Raji (cell line): ENCODE data around the gene METTL25.

ENCODE experiments used
- POLR2A ChIP-seq: IDR thresholded peaks from 2 replicates; pipeline ENCODE4 v1.6.1; 2011; ENCODE audit warnings: low read depth, low read length, control low read depth; ENCODE audit not compliant: insufficient read depth

METTL25 gene

DNA sequence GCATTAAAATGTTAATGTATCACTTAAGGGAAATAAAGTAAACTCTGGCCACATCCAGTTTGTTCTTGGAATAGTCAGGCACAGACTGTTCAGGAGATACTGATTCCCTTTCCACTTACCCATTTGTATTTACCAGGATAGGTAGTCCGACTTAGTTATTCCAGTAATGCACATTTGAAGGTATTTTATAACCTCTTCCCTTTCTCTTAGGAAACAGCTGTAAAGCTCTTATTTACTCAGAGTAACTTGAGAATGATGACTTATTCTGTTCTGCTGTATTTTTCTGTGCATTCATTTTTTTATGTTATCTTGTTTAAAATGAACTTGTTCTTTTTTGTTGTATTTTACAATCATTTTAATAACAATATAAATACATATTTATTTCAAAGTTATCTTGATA lies 78.0 kb downstream of the METTL25 start:
- no peak for TF ChIP-seq POLR2A

DNA sequence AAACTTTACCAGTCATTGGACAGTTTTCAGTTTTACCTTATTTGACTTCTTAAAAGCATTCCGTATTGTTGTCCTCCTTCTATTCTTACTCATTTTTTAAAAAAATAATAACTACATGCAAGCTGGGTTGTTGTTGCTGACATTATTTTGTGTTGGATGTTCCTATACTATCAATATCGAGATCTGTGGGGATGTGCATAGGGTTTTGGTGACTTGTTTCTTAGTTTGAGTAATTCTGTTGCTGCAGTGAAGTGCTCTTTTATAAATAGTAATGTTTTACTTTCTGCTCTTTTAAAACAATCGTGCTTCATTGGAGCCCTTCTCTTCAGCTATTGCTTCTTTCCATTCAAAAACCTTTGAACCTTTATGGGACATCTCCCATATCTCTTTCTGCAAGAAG lies 79.4 kb downstream of the METTL25 start:
- TF ChIP-seq POLR2A: no peak

DNA sequence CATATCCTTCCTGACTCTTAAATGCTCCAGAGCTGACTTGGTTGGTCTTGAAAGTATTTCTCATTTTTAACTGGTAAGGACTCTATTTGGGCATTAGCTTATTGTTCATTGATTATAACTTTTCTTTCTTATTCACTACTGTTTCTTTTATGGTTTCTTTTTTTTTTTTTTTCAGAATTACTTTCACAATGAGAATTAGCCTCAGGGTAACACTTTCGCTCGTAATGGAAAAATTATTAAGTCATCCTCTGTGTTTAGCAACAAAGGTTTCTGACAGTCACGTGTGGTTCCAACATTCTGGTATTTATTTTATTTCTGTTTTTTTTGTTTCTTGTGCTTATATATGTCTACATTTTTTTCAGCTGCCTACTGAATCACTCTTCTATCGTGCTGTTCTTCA lies 80.0 kb downstream of the METTL25 start:
- no peak for TF ChIP-seq POLR2A

DNA sequence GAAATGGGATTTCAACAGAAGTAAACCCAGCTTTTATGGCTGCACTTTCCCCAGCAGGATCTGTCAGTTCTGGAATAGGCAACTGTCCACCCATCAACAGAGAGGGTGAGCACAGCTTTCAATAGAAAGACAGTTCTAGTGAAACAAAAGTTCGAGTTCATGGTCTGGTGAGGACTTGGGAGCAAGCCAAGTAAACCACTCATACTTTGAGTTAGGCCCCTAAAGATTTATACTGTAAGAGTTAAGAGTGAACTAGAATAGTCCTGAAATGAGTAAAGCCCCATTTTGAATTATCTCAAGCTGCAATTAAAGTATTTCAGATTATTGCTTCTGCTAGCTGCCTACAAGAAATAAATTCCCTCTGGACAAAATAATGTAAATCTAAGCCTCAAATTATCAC lies 82.6 kb downstream of the METTL25 start:
- no peak for TF ChIP-seq POLR2A

DNA sequence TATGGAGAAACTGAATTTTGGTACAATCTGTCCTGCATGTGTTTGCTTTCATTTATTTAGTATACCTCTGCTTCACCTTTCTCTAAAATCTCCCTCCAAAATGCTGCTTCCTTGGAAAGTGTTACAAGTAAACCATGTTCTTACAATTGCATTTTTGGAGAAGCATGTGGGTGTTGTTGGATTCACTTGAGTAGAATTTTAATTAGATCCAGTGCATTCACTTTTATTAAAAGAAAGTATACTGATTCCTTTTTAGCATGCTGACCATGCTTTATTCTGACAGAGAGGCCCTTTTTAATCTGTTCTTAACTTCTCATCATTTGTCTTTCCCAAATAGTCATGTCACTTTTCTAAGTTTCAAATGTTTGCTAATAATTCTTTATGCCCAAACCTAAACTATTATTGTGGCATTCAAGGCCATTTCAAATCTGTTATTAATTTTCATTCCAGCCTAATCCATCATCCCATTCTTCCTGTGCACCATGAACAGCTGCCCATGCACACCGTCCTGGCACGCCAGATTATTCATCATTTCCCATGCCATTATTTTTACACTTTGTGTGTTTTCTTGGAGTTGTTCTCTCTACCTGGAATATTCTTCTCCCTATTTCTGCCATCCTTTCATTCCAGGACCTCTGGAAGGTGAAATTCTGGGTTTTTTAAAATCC lies 90.7 kb downstream of the METTL25 start:
- TF ChIP-seq POLR2A: no peak

DNA sequence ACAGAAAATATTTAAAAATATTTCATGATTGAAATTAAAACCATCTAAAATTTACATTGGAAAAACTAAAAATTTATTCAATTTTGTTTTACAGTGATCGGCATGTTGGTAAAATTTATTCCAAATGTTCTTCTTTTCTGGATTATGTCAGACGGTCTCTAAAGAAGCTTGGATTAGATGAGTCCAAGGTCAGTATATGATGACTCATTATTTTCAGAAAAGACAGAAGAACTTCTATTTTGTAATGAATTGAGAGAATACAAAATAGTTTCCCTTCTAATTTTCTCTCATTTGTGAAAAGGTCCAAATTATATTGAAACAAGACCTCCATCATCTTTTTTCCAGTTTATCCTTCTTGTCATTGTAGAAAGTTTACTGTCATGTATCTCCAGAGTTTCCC lies 98.3 kb downstream of the METTL25 start:
- TF ChIP-seq POLR2A: no peak

DNA sequence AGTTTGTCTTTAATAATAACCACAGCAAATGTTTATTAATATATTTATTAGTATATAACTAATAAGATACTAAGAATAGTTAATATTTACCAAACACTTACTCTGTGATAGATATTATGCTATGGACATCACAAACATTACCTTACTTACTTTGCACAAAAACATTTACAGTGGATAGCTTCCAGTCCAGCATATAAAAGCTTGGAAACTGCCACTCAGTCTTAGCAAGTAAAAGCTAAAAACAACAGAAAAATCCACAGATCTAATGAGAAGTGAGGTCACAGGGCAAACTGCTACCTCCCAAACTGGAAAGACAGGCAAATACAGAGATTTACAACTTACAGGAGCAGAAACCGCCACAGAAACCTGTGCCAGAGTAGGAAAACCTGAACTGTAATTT lies 99.8 kb downstream of the METTL25 start:
- no peak for TF ChIP-seq POLR2A

DNA sequence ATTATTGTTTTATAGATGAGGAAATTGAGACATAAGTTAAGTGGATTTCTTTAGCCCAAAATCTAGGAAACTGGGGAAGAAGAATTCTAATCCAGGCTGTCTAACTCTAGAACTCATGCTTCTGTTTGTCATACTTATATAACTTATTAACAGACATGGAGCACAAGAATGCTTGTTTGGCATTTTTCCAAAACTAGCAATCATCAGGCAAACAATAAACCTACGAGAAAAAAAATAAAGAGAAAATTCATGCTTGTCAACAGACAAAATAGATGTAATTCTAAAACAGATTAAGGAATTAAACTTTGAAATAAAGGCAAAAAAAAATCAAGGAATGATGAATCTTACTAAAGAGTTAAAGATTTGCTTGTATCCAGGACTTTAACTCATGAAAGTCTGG lies 103.1 kb downstream of the METTL25 start:
- no peak for TF ChIP-seq POLR2A

DNA sequence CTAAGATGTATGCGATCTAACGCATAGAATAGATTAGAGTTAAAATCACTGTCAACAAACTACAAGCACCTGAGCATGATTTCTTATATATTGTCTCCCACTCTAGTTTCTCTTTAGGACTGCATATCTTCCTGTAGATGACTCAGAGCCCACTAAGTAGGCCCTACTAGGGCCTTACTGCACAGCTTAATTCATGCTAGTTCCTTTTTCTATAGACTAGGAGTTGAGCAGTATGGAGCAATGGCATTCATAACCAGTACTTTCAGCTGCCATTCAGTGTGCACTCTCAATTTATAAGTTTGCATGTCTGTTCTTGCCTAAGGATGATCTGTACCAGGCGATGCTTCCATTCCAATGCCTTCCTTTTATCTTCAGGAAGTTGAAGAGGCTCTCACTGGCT lies 103.5 kb downstream of the METTL25 start:
- no peak for TF ChIP-seq POLR2A

DNA sequence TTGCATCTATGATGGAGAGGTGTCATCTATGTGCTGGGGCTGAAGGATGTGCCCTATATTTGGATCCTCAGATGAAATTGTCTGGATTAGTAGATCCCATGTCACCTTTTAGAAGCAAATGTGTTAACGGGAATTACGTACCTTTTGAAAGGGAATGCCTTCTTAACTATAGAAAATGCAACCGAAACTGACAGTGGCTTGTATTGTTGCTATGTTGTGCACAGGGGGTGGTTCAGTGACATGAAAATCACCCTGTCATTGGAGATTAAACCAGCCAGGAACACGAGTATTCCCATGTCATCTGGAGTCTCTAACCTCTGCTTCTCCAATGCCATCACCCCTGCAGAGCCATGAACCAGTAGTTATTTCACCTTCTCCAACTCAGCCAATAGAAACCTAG lies 110.2 kb downstream of the METTL25 start:
- TF ChIP-seq POLR2A: no peak

DNA sequence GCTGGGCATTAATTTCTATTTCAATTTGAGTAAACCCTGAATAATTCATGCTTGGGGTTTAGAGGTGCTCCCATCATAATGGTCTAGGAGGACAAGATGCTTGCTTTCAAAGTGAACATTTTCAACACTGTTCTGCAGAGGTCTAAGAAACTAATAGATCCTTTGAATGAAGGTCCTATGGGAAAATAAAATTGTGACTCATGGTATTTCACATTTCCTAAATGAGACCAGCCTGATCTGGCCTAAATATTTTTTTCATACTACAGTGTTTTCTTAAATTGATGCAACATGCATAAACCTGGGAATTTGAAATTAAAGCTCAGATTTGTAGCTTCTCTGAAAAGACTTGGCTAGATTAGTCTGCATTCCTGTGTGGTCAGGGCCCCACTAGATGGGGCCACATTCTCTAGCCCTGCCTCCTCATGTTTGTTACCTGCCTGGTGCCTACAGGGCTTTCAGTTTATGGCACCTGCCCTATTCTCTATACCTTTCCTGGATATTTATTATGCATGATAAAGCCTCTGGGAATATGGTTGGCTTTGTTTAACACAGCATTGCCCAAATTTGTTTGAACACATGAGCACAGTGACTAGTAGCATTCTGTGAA lies 112.7 kb downstream of the METTL25 start:
- no peak for TF ChIP-seq POLR2A

DNA sequence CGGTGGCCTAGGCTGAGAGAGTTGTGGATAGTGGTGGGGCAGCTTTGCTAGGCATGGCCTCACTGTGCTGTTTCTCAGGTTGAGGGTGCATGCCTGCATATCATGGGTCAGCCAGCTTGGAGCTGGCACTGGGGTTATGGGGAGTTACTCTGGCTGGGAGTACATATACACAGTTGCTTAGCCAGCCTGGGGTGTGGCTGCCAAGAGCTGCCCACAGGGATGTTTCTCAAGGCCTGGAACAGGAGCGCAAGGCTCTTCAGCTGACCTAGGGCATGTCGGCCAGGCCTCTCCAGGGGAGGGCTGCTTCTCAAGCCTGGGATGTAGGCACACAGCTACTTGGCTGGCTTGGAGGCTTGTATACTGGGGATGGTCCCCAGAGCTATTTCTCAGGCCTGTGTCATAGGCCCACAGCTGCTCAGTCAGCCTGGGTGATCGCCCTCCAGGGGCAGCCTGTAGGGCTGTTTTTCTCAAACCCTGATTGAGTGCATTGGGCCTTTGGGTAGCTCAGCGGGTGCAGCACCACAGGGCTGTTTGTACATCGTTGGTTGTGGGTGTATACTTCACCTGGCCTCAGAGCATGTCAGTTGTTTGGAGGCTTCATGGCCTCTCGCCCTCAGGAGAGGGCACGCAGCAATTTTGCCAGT lies 114.9 kb downstream of the METTL25 start:
- no peak for TF ChIP-seq POLR2A

DNA sequence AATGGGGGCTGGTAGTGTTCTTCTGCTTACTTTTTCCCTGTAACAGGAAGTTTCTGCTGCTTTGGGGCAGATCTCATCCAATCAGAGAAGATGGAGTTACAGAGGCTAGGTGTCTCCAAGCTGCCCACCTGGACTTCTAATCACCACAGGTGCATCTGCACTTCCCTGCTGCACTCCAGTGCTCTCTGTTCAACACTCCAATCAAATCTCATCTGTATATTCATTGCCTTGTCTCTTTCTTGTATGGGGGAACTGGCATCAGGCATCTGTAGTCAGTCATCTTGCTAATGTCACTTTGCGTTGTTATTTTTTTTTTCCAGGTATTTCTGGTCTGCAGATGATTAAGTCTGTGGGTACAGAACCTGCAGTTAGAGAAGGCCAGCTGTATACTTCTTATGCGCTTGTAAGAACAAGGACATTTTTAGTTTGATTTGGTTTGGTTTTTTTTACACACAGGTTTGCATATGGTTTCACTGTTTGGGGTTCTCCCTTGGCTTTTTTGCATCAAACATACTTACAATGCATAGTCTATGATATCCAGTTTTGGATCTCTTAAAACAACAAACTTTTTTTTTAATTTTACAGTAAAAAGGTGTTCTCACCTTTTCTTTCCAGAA lies 116.0 kb downstream of the METTL25 start:
- TF ChIP-seq POLR2A: no peak

DNA sequence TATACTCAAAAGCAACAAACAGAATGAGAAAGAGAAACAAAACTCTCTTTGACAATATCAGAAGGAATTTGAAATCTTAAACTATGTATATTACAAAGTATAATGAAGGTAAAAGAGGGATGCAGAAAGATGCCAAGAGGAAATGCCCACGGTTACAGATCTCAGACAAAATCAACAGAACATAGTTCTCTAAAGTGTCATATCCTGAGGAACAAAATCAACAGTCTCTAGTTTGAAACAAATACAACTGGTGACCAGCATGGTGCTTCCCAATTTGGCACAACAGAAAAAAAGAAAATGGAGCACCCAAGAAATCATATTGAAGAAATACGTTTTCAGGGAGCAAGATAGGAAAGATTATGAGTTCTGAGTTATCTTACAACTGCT lies 116.5 kb downstream of the METTL25 start:
- no peak for TF ChIP-seq POLR2A

DNA sequence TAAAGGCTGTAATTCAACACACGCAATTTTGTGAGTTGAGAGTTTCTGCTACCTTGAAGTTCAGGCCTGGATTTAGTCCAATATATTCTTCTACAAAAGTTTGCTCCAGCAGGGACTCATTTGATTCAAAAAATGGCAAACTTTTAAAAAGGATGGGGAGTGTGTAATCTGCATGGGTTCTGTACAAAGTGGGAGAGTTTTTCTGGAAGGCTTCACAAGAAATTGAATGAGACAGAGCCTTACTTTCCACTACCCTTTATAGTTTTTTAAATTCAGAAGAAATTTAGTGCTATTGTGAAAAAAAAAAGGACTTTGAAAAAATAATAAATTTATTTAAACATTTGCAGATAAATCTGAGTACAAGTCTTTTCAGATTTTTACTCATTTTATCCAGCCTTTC lies 116.9 kb downstream of the METTL25 start:
- no peak for TF ChIP-seq POLR2A

DNA sequence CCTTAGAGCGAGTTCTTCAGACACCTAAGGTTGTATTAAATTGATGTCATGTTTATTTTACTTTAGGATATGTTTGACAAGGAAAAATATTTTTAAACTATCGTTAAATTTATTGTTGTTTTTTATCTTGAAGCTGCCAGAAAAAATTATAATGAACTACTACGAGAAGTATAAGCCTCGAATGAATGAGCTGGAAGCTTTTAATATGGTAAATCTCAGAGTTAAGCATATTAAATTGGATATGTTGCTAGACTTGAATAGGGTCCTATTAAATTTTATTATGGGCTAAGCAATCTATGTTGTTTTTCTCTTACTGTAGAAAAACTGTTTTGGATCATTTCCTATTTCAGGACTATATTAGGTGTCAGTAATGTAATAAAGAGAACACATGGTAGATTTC lies 118.2 kb downstream of the METTL25 start:
- TF ChIP-seq POLR2A: no peak
